Keratinocyte (primary cell): ENCODE measurements around the gene MALRD1. TPM values are rescaled to one million over a fixed set of nuclear protein-coding genes. Genes with fewer than 3 reads are reported as not detected.

Experiments
- DNase-seq: peaks from one replicate; pipeline ENCODE4 v3.0.0-alpha.2; 2011; ENCODE audit warnings: low read depth, missing footprints, low spot score
- FAIRE-seq: peaks from 2 replicates; lab custom pipeline; 2011; peaks lifted over from hg19 to GRCh38; lab: Jason Lieb, UNC
- H2AFZ ChIP-seq: 2 replicates; pipeline ENCODE4 v1.6.0; 2012; ENCODE audit warnings: low read length, control low read depth, inconsistent platforms; ENCODE audit not compliant: control insufficient read depth
- H3K27ac ChIP-seq: 2 replicates; pipeline ENCODE4 v1.5.1; 2011; ENCODE audit warnings: low read length; ENCODE audit not compliant: control insufficient read depth, insufficient read depth
- H3K27me3 ChIP-seq: 3 replicates; pipeline ENCODE4 v1.6.0; 2011; ENCODE audit warnings: low read length; ENCODE audit not compliant: control insufficient read depth, insufficient read depth; ENCODE audit errors: extremely low read depth
- H3K36me3 ChIP-seq, 2 experiments: 2 replicates in 1 of 2; 3 replicates in 1 of 2; pipeline ENCODE4 v1.5.1; 2011; ENCODE audit warnings: low read length in 2 of 2, mild to moderate bottlenecking in 1 of 2; ENCODE audit not compliant: control insufficient read depth in 2 of 2, insufficient read depth in 2 of 2; ENCODE audit errors: extremely low read depth in 1 of 2
- H3K4me1 ChIP-seq: 3 replicates; pipeline ENCODE4 v1.5.1; 2011; ENCODE audit warnings: low read length; ENCODE audit not compliant: control insufficient read depth, insufficient read depth; ENCODE audit errors: extremely low read depth
- H3K4me2 ChIP-seq: 3 replicates; pipeline ENCODE4 v1.6.0; 2011; ENCODE audit warnings: low read depth, low read length; ENCODE audit not compliant: control insufficient read depth, insufficient read depth; ENCODE audit errors: extremely low read depth
- H3K4me3 ChIP-seq, 3 experiments: fragments of 200-600 bp in 1 of 3; sonication (generic) in 1 of 3; 2 replicates in 2 of 3; 3 replicates in 1 of 3; pipeline ENCODE4 v1.5.1; 2011 to 2016; ENCODE audit warnings: low read length in 3 of 3, mild to moderate bottlenecking in 3 of 3, control low read depth in 2 of 3, inconsistent platforms in 1 of 3, low read depth in 1 of 3, mixed read lengths in 1 of 3, mixed run types in 1 of 3, moderate library complexity in 1 of 3; ENCODE audit not compliant: control insufficient read depth in 2 of 3, insufficient read depth in 2 of 3; ENCODE audit errors: extremely low read depth in 1 of 3
- H3K79me2 ChIP-seq: 2 replicates; pipeline ENCODE4 v1.6.0; 2012; ENCODE audit warnings: low read length; ENCODE audit not compliant: control insufficient read depth, insufficient read depth
- H3K9ac ChIP-seq: 3 replicates; pipeline ENCODE4 v1.6.0; 2011; ENCODE audit warnings: low read length; ENCODE audit not compliant: control insufficient read depth, insufficient read depth; ENCODE audit errors: extremely low read depth
- H3K9me1 ChIP-seq: 3 replicates; pipeline ENCODE4 v1.6.0; 2011; ENCODE audit warnings: low read length; ENCODE audit not compliant: control insufficient read depth, insufficient read depth; ENCODE audit errors: extremely low read depth
- H3K9me3 ChIP-seq: 2 replicates; pipeline ENCODE4 v1.5.1; 2012; ENCODE audit warnings: low read depth, low read length; ENCODE audit not compliant: control insufficient read depth
- H4K20me1 ChIP-seq: 3 replicates; pipeline ENCODE4 v1.6.0; 2011; ENCODE audit warnings: low read length; ENCODE audit not compliant: control insufficient read depth, insufficient read depth; ENCODE audit errors: extremely low read depth
- CTCF ChIP-seq, 3 experiments: IDR thresholded peaks in 1 of 3; conservative IDR thresholded peaks in 1 of 3; optimal IDR thresholded peaks in 1 of 3; 2 replicates in 2 of 3; 3 replicates in 1 of 3; pipeline versions ENCODE3 to v1.5.1; 2011; ENCODE audit warnings: low read length in 3 of 3, mild to moderate bottlenecking in 3 of 3, moderate library complexity in 2 of 3, control low read depth in 1 of 3, inconsistent platforms in 1 of 3; ENCODE audit not compliant: insufficient read depth in 2 of 3; ENCODE audit errors: extremely low read depth in 1 of 3
- EZH2 ChIP-seq: IDR thresholded peaks from one replicate; pipeline ENCODE4 v1.6.1; 2012; ENCODE audit warnings: inconsistent platforms, mild to moderate bottlenecking, low read length, moderate library complexity
- dilution Hi-C: fragments of 300-500 bp; cut with MboI; formaldehyde crosslinking; loops from one replicate; pipeline ENCODE4 v1.7.0; 2020; ENCODE audit warnings: low sequenced_read_pairs; ENCODE audit not compliant: extremely low pct_ligation_motif_present
- polyA plus RNA-seq, 5 experiments: library from polyadenylated mRNA; depleted of rRNA in 3 of 5; stranded (reverse) in 3 of 5; stranded (forward) in 1 of 5; unstranded in 1 of 5; fragments of >200 nt; gene quantifications; 1 replicate in 1 of 5; 2 replicates in 3 of 5; 3 replicates in 1 of 5; pipeline versions ENCODE4 v1.2.1 to v1.2.3, GENCODE V29; 2011 to 2012; ENCODE audit warnings: missing spikeins in 2 of 5, low read depth in 1 of 5, low replicate concordance in 1 of 5

The MALRD1 gene
- polyA plus RNA-seq, 1 donor (not counting 4 experiments of a cell fraction or from before 2014, with no cell fraction given) = not detected

DNA sequence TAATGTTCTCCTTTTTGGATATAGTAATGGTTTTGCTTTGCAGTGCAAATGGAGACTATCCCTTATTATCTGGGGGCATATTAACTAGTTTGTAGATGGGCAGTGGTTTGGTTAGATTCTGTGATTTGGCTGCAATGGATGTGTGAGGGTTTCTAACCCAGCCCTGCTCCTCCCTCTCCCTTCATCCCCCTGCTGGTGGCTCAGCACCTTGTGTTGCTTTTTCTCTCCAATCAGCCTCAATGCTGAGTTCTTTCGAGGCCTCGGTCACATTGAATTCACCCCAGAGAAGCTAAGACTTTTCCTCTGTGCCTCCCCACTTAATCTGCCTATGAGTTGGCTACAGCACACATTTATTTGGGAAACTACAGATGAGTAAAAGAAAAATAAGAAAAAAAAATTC lies 120.0 kb downstream of the MALRD1 start:
- Histone ChIP-seq H3K79me2 (no peaks in the 10 kb centered on the region), H3K9me1 (no peaks in the 10 kb centered on the region), H2AFZ (no peak overlapping the region), H3K36me3 (no peaks in the 10 kb centered on the region), H3K9me3 (no peaks in the 10 kb centered on the region), H3K4me2 (no peak overlapping the region), H3K9ac (no peak overlapping the region), H3K27me3 (no peaks in the 10 kb centered on the region), H3K4me3 (no peak overlapping the region), H3K27ac (no peak overlapping the region), H4K20me1 (no peaks in the 10 kb centered on the region), H3K4me1 (no peaks in the 10 kb centered on the region)
- DNase-seq (no peak), FAIRE-seq (no peak)
- dilution Hi-C loops = no loop called here
- peak; percentile 21 to 56 (median 45) for TF ChIP-seq CTCF (optimal IDR thresholded peaks at IDR 0.05 in 1 of 3, IDR thresholded peaks at IDR 0.05 in 1 of 3, conservative IDR thresholded peaks at IDR 0.05 in 1 of 3; ENCODE audit: extremely low read depth in 1 of 3, insufficient read depth in 2 of 3, low read length in 3 of 3)
- TF ChIP-seq EZH2 = no peak

GRCh38 chr10:19169041-19169440 lies 120.4 kb downstream of the MALRD1 start:
- Histone ChIP-seq H2AFZ (no peak overlapping the region), H3K79me2 (no peaks in the 10 kb centered on the region), H3K36me3 (no peaks in the 10 kb centered on the region), H3K9me3 (no peaks in the 10 kb centered on the region), H3K27ac (no peak overlapping the region), H3K4me3 (no peak overlapping the region), H3K4me2 (no peak overlapping the region), H4K20me1 (no peaks in the 10 kb centered on the region), H3K9me1 (no peaks in the 10 kb centered on the region), H3K4me1 (no peaks in the 10 kb centered on the region), H3K9ac (no peak overlapping the region), H3K27me3 (no peaks in the 10 kb centered on the region)
- DNase-seq (no peak), FAIRE-seq (no peak)
- dilution Hi-C loops = no loop called here
- TF ChIP-seq EZH2 (no peak), CTCF (optimal IDR thresholded peaks at IDR 0.05 in 1 of 3, IDR thresholded peaks at IDR 0.05 in 1 of 3, conservative IDR thresholded peaks at IDR 0.05 in 1 of 3; ENCODE audit: extremely low read depth in 1 of 3, insufficient read depth in 2 of 3, low read length in 3 of 3) (no peak)
